Measurements from ENCODE around the gene DCTPP1.
"Not testable (repeated sequence)": the region's sequence is repeated elsewhere in the genome, so short reads cannot be mapped to it uniquely, and the experiment has no call there.

GRCh38 chr16:30477773-30478172 lies 47.9 kb upstream of the DCTPP1 start:
- not testable (repeated sequence) for TF ChIP-seq EZH2 (IDR thresholded peaks at IDR 0.05; ENCODE audit: borderline replicate concordance, low read length); CTCF (IDR thresholded peaks at IDR 0.05; ENCODE audit: low read length)

All from OCI-LY1 (cell line).